Keratinocyte (primary cell): ENCODE data around the gene S100P.

ENCODE experiments used
- EZH2 ChIP-seq: IDR thresholded peaks from one replicate; pipeline ENCODE4 v1.6.1; 2012; ENCODE audit warnings: inconsistent platforms, mild to moderate bottlenecking, low read length, moderate library complexity
- TF ChIP-seq, protein P1 (sequence below), 3 experiments: IDR thresholded peaks in 1 of 3; conservative IDR thresholded peaks in 1 of 3; optimal IDR thresholded peaks in 1 of 3; 2 replicates in 2 of 3; 3 replicates in 1 of 3; pipeline versions ENCODE3 to v1.5.1; 2011; ENCODE audit warnings: low read length in 3 of 3, mild to moderate bottlenecking in 3 of 3, moderate library complexity in 2 of 3, control low read depth in 1 of 3, inconsistent platforms in 1 of 3; ENCODE audit not compliant: insufficient read depth in 2 of 3; ENCODE audit errors: extremely low read depth in 1 of 3

DNA sequence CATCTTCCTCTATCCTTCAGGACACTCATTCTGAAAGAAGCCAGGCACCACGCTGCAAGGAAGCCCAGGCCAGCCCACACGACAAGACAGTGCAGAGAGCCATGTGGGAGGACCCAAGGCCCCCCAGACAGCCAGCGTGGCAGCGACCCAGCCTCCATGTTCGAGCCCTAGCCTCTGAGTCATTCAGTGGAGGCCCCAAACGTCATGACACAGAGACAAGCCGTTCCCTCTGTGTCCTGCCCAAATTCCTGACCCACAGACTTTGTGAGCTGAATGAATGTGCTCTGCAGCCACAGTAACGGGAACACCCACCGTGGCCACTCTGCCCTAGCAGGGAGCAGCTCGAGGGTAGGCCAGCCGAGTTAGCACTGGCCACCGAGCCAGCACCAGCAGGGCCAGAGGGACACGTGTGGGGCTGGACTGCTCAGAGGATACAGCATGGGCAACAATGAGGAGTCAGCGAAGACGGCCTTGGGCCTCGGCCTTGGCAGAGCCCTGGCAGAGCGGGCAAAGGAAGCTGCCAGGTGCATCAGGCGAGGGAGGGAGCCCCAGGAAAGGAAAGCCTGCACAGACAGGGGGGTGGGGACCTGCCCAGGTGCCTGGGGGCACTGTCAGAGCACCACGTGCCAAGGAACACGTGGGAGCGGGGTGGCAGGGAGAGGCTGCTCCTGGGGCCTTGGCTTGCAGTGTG is 30.9 kb downstream of the S100P start:
- TF ChIP-seq, protein P1, sequence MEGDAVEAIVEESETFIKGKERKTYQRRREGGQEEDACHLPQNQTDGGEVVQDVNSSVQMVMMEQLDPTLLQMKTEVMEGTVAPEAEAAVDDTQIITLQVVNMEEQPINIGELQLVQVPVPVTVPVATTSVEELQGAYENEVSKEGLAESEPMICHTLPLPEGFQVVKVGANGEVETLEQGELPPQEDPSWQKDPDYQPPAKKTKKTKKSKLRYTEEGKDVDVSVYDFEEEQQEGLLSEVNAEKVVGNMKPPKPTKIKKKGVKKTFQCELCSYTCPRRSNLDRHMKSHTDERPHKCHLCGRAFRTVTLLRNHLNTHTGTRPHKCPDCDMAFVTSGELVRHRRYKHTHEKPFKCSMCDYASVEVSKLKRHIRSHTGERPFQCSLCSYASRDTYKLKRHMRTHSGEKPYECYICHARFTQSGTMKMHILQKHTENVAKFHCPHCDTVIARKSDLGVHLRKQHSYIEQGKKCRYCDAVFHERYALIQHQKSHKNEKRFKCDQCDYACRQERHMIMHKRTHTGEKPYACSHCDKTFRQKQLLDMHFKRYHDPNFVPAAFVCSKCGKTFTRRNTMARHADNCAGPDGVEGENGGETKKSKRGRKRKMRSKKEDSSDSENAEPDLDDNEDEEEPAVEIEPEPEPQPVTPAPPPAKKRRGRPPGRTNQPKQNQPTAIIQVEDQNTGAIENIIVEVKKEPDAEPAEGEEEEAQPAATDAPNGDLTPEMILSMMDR (optimal IDR thresholded peaks at IDR 0.05 in 1 of 3, IDR thresholded peaks at IDR 0.05 in 1 of 3, conservative IDR thresholded peaks at IDR 0.05 in 1 of 3; ENCODE audit: extremely low read depth in 1 of 3, insufficient read depth in 2 of 3, low read length in 3 of 3), result no peak
- TF ChIP-seq EZH2, result no peak
